ENCODE results near the gene AMPD2.
"Not testable (repeated sequence)": the region's sequence is repeated elsewhere in the genome, so short reads cannot be mapped to it uniquely, and the experiment has no call there.

AMPD2 gene

GRCh38 chr1:109676683-109677381, 57.2 kb downstream of the AMPD2 start:
- not testable (repeated sequence) for DNase-seq (ENCODE audit: low read depth in 2 of 3, low spot score in 2 of 3)

GRCh38 chr1:109677459-109677858, 57.8 kb downstream of the AMPD2 start:
- DNase-seq (ENCODE audit: low read depth in 2 of 3, low spot score in 2 of 3): no peak

- DNase-seq (ENCODE audit: low read depth in 2 of 3, low spot score in 2 of 3): not testable (repeated sequence)
Measured at GRCh38 chr1:109678637-109679036, 59.0 kb downstream of the AMPD2 start.

All from activated CD8-positive, alpha-beta memory T cell treated with anti-CD3 and anti-CD28 coated beads for 48 hours (primary cell).